Neural cell (in vitro differentiated cells): ENCODE data around the gene USP17L11.
"Not testable (repeated sequence)": the region's sequence is repeated elsewhere in the genome, so short reads cannot be mapped to it uniquely, and the experiment has no call there.

Source experiments
- CTCF ChIP-seq: fragments of 450-650 bp; IDR thresholded peaks from 2 replicates; pipeline ENCODE4 v1.5.1; 2014; ENCODE audit warnings: antibody characterized with exemption, mild to moderate bottlenecking, moderate library complexity; ENCODE audit not compliant: poor library complexity, severe bottlenecking
- EZH2 ChIP-seq: fragments of 200-600, 300-800 bp; shearing (Covaris generic), sonication (generic); IDR thresholded peaks from 2 replicates; pipeline ENCODE4 v1.6.1; 2014; ENCODE audit warnings: antibody characterized with exemption, low read length, borderline replicate concordance, mild to moderate bottlenecking; ENCODE audit not compliant: insufficient read depth, poor library complexity, severe bottlenecking
- MXI1 ChIP-seq: fragments of 450-650 bp; conservative IDR thresholded peaks from 2 replicates; pipeline ENCODE4 v1.6.1; 2014; ENCODE audit warnings: antibody characterized with exemption, mild to moderate bottlenecking; ENCODE audit not compliant: poor library complexity, severe bottlenecking
- POLR2AphosphoS5 ChIP-seq: IDR thresholded peaks from 2 replicates; pipeline ENCODE4 v1.6.1; 2012
- RAD21 ChIP-seq: fragments of 450-650 bp; conservative IDR thresholded peaks from 2 replicates; pipeline ENCODE4 v1.6.1; 2014; ENCODE audit warnings: antibody characterized with exemption, mild to moderate bottlenecking, moderate library complexity
- TAF1 ChIP-seq: IDR thresholded peaks from 2 replicates; pipeline ENCODE4 v1.6.1; 2012; ENCODE audit warnings: low read depth

DNA sequence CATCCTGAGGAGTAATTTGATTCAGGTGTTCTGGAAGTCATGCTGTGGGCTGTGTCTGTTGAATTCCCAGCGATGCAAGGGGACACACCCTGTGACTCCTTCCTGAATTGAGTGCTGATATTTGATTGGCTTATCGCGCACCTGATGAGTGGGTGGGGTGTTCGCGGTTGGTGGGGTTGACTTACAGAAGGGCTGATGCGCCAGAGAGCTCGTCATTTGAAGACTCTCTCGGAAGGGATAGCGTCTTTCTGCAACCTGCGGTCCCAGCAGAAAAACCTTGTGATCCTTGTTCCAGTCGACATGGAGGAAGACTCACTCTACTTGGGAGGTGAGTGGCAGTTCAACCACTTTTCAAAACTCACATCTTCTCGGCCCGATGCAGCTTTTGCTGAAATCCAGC, 4.6 kb downstream of the USP17L11 start, which contains the start of gene USP17L12:
- TF ChIP-seq POLR2AphosphoS5, TAF1, CTCF, EZH2, RAD21, MXI1: not testable (repeated sequence)
